PC-9 (cell line): ENCODE measurements around the gene MASP1. TPM values are rescaled to one million over a fixed set of nuclear protein-coding genes. Genes with fewer than 3 reads are reported as not detected.

ENCODE experiments used
- BruUV-seq: library from RNA; stranded (reverse); fragments of 400-500 nt; replicated peaks from 2 replicates; lab custom pipeline; 2021; lab: Mats Ljungman, UMichigan
- CTCF ChIA-PET: fragments of 300-600 bp; sonication (Branson Sonifier 250); formaldehyde crosslinking; loops from one replicate; lab custom pipeline; 2022; ENCODE audit warnings: antibody characterized with exemption; lab: Charles Lee
- POLR2A ChIA-PET: fragments of 300-600 bp; sonication (Branson Sonifier 250); formaldehyde crosslinking; loops from one replicate; lab custom pipeline; 2022; ENCODE audit warnings: antibody characterized with exemption; ENCODE audit not compliant: unreplicated experiment; lab: Charles Lee
- DNase-seq, 2 experiments: peaks; one replicate each; pipeline versions ENCODE4 v3.0.0 to v3.0.0-alpha.2; 2015 to 2022; ENCODE audit warnings: mixed read lengths in 1 of 2
- H2AFZ ChIP-seq: fragments of 200-600 bp; sonication (generic); 2 replicates; pipeline ENCODE4 v1.8.1; 2017; ENCODE audit warnings: antibody characterized with exemption
- H3F3A ChIP-seq: fragments of 200-600 bp; sonication (generic); 2 replicates; pipeline ENCODE4 v1.8.1; 2017; ENCODE audit warnings: antibody characterized with exemption, mild to moderate bottlenecking, low read depth; ENCODE audit not compliant: insufficient read depth
- H3K27ac ChIP-seq: fragments of 200-600 bp; sonication (generic); 2 replicates; pipeline ENCODE4 v1.6.1; 2016; ENCODE audit warnings: mixed run types
- H3K27me3 ChIP-seq: fragments of 200-600 bp; sonication (generic); 2 replicates; pipeline ENCODE4 v1.6.1; 2016; ENCODE audit warnings: low read depth, mixed run types; ENCODE audit not compliant: insufficient read depth
- H3K36me3 ChIP-seq: fragments of 200-600 bp; sonication (generic); 2 replicates; pipeline ENCODE4 v1.6.1; 2016; ENCODE audit warnings: low read depth, mixed run types
- H3K4me1 ChIP-seq: fragments of 200-600 bp; sonication (generic); replicated peaks from 2 replicates; pipeline ENCODE4 v1.6.1; 2016; ENCODE audit warnings: mixed run types; ENCODE audit not compliant: insufficient read depth
- H3K4me2 ChIP-seq: fragments of 200-600 bp; sonication (generic); 2 replicates; pipeline ENCODE4 v1.6.1; 2017; ENCODE audit warnings: mixed run types
- H3K4me3 ChIP-seq: fragments of 200-600 bp; sonication (generic); 2 replicates; pipeline ENCODE4 v1.6.1; 2016; ENCODE audit warnings: mixed run types
- H3K79me2 ChIP-seq: fragments of 200-600 bp; sonication (generic); 2 replicates; pipeline ENCODE4 v1.6.1; 2017; ENCODE audit warnings: low read depth, mixed run types
- H3K9me2 ChIP-seq: fragments of 200-600 bp; sonication (generic); 2 replicates; pipeline ENCODE4 v1.8.1; 2017; ENCODE audit warnings: mild to moderate bottlenecking; ENCODE audit not compliant: insufficient read depth
- H3K9me3 ChIP-seq: fragments of 200-600 bp; sonication (generic); 2 replicates; pipeline ENCODE4 v1.8.1; 2016; ENCODE audit warnings: low read depth; ENCODE audit not compliant: insufficient read depth
- H4K20me1 ChIP-seq: fragments of 200-600 bp; sonication (generic); 2 replicates; pipeline ENCODE4 v1.8.1; 2017; ENCODE audit not compliant: insufficient read depth
- EZH2 ChIP-seq: fragments of 200-600 bp; sonication (generic); IDR thresholded peaks from 2 replicates; pipeline ENCODE4 v1.8.0; 2017; ENCODE audit warnings: antibody characterized with exemption, low read depth
- intact Hi-C: fragments of 100-400 bp; cut with micrococcal nuclease; formaldehyde crosslinking; loops from one replicate; pipeline ENCODE4 v1.10.0; 2022; ENCODE audit not compliant: unreplicated experiment
- total RNA-seq: library from RNA; stranded (reverse); gene quantifications from 2 replicates; pipeline ENCODE4 v1.2.3, GENCODE V29; 2021
- TF ChIP-seq, protein P1 (sequence below): fragments of 200-600 bp; sonication (generic); conservative IDR thresholded peaks from 2 replicates; pipeline ENCODE4 v1.6.1; 2017; ENCODE audit warnings: mixed run types, antibody characterized with exemption, mild to moderate bottlenecking, moderate library complexity

Gene MASP1
- total RNA-seq, 1 experiment from 2014 or later, result not detected

DNA sequence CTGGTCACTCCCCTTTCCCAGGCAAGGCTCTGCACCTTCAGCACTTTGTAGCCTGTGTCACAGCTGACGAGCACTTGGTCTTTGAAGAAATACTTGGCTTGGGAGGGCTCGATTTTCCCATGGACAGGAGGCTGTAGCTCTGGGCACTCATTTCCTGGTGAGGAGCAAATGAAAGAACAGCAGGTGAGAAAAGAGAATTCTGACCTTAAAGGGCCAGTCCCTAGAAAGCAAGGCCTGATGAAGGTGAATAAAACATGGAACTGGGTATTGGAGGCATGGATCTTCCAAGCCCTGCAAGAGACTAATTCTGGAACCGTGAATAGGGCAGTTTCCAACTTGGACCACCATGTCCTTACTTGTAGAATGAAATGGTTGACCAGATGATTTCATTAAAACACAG lies 39.9 kb downstream of the MASP1 start:
- no peak for DNase-seq
- TF ChIP-seq, protein P1, sequence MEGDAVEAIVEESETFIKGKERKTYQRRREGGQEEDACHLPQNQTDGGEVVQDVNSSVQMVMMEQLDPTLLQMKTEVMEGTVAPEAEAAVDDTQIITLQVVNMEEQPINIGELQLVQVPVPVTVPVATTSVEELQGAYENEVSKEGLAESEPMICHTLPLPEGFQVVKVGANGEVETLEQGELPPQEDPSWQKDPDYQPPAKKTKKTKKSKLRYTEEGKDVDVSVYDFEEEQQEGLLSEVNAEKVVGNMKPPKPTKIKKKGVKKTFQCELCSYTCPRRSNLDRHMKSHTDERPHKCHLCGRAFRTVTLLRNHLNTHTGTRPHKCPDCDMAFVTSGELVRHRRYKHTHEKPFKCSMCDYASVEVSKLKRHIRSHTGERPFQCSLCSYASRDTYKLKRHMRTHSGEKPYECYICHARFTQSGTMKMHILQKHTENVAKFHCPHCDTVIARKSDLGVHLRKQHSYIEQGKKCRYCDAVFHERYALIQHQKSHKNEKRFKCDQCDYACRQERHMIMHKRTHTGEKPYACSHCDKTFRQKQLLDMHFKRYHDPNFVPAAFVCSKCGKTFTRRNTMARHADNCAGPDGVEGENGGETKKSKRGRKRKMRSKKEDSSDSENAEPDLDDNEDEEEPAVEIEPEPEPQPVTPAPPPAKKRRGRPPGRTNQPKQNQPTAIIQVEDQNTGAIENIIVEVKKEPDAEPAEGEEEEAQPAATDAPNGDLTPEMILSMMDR, result no peak
- TF ChIP-seq EZH2, result no peak
- POLR2A ChIA-PET, result no interaction called here
- Histone ChIP-seq H3K27me3 (no peaks in the 10 kb centered on the region), H3K36me3 (no peaks in the 10 kb centered on the region), H3K27ac (no peak overlapping the region), H3K79me2 (no peaks in the 10 kb centered on the region), H3K4me1 (no peaks in the 10 kb centered on the region), H3F3A (no peaks in the 10 kb centered on the region), H3K4me2 (no peak overlapping the region), H3K4me3 (no peak overlapping the region), H2AFZ (no peak overlapping the region), H3K9me3 (no peaks in the 10 kb centered on the region), H4K20me1 (no peaks in the 10 kb centered on the region), H3K9me2 (no peaks in the 10 kb centered on the region)
- intact Hi-C loops, result no loop called here
- CTCF ChIA-PET, result interaction anchor here (0.6 to 0.7 kb wide), 3 partner anchors 13 to 565 kb away, joined by 3 to 8 read pairs (median 7); no protein-coding TSS in a partner anchor
- no TSS peak for BruUV-seq

DNA sequence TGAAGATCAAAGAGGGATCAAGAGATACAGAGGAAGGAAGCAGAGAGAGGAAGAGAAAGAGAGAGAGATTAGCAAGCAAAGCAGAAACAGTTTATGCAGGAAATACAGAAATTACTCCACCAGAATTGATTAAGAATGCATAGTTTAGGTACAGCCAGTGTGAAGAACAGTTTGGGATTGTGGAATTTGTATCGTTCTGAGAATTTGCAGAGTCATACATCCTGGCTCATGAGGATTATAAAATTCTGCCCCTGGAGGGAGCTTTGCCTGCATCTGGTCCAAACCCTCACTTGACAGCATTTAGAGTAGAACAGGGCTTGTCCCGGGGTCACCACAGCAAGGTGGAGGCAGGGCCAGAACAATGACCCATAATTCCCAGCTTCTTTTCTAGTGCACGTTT lies 44.1 kb downstream of the MASP1 start:
- intact Hi-C loops, result no loop called here
- Histone ChIP-seq H3K4me3 (no peak overlapping the region), H3K4me2 (no peak overlapping the region), H3K4me1 (no peaks in the 10 kb centered on the region), H3K36me3 (no peaks in the 10 kb centered on the region), H3K27me3 (no peaks in the 10 kb centered on the region), H3F3A (no peaks in the 10 kb centered on the region), H3K9me2 (no peaks in the 10 kb centered on the region), H3K27ac (no peak overlapping the region), H4K20me1 (no peaks in the 10 kb centered on the region), H3K9me3 (no peaks in the 10 kb centered on the region), H2AFZ (no peak overlapping the region), H3K79me2 (no peaks in the 10 kb centered on the region)
- DNase-seq, result no peak
- TF ChIP-seq, protein P1, result no peak
- TF ChIP-seq EZH2, result no peak
- no TSS peak for BruUV-seq
- ChIA-PET CTCF (no interaction called here), POLR2A (interaction anchor here (0.6 kb wide), 1 partner anchor 37 kb away, joined by 8 read pairs; no protein-coding TSS in a partner anchor)

DNA sequence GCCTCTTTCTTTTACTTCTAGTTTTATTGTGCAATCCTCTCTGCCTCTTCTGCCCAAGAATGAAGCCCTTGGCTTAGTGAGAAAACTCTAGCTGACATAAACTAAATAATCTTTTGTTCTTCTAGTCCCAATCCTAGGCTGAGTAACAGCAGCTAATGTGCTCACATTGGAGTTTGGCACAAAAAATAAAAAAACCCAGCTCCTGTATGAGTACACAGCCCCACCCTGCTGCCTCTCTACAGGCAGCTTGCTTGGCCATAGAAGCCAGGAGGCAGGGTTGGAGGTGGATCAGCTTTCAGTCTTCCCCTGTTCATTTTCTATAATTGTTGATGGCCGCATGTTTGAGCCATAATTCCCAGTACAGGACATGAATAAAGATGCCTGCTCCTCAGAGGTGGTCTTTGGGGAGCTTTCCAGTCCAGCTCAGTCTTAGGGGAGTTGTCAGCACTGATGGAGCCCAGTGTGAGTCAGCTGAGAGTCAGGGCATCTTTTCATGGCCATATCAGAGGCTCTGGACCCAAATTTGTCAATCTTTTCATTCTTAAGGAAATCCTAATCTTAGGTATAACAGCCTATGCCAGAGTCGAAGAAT lies 47.5 kb downstream of the MASP1 start:
- Histone ChIP-seq H3K4me3 (no peak overlapping the region), H2AFZ (no peak overlapping the region), H3K27ac (no peak overlapping the region), H3K27me3 (no peaks in the 10 kb centered on the region), H3K36me3 (no peaks in the 10 kb centered on the region), H3F3A (no peaks in the 10 kb centered on the region), H3K79me2 (no peaks in the 10 kb centered on the region), H3K9me3 (no peaks in the 10 kb centered on the region), H4K20me1 (no peaks in the 10 kb centered on the region), H3K4me1 (no peaks in the 10 kb centered on the region), H3K4me2 (no peak overlapping the region), H3K9me2 (no peaks in the 10 kb centered on the region)
- no TSS peak for BruUV-seq
- intact Hi-C loops, result no loop called here
- ChIA-PET POLR2A (no interaction called here), CTCF (no interaction called here)
- TF ChIP-seq EZH2, result no peak
- TF ChIP-seq, protein P1, result no peak
- no peak for DNase-seq
